HEK293 (cell line): ENCODE results near the gene KLRG1.
A peak's percentile ranks its signal among the peaks of the same experiment; 100 is the strongest.

Source experiments
- CTCF ChIA-PET: fragments of 350-600 bp; formaldehyde crosslinking; extraction: SDS; loops from one replicate; lab custom pipeline; 2021; ENCODE audit warnings: antibody characterized with exemption; lab: Yijun Ruan, JAX
- POLR2A ChIA-PET: fragments of 300-600 bp; formaldehyde crosslinking; extraction: SDS; loops from one replicate; lab custom pipeline; 2020; ENCODE audit warnings: antibody characterized with exemption, inconsistent platforms; lab: Yijun Ruan, JAX
- H3K27ac ChIP-seq: fragments of 200-500 bp; sonication (Bioruptor generic); 2 replicates; pipeline ENCODE4 v1.5.1; 2014; ENCODE audit warnings: low read depth, low read length, control low read depth, inconsistent platforms; ENCODE audit errors: extremely low read depth
- H3K36me3 ChIP-seq, 2 experiments: fragments of 200-500 bp in 1 of 2; sonication (Bioruptor generic) in 1 of 2; 1 replicate in 1 of 2; 2 replicates in 1 of 2; pipeline ENCODE4 v1.5.1; 2014 to 2017; ENCODE audit warnings: inconsistent platforms in 2 of 2, low read length in 2 of 2; ENCODE audit not compliant: control insufficient read depth in 2 of 2, insufficient read depth in 1 of 2
- H3K4me1 ChIP-seq: fragments of 200-500 bp; sonication (Bioruptor generic); 2 replicates; pipeline ENCODE4 v1.5.1; 2014; ENCODE audit warnings: mild to moderate bottlenecking, low read length, inconsistent platforms; ENCODE audit not compliant: control insufficient read depth, insufficient read depth
- H3K4me3 ChIP-seq: 2 replicates; pipeline ENCODE4 v1.5.1; 2011; ENCODE audit warnings: low read depth, mild to moderate bottlenecking, control low read depth, low read length, moderate library complexity
- H3K9me3 ChIP-seq: fragments of 200-500 bp; sonication (Bioruptor generic); 2 replicates; pipeline ENCODE4 v1.5.1; 2014; ENCODE audit warnings: low read depth, low read length, inconsistent platforms; ENCODE audit not compliant: control insufficient read depth, insufficient read depth
- CTCF ChIP-seq: fragments of 450-650 bp; formaldehyde crosslinking; IDR thresholded peaks from 2 replicates; pipeline ENCODE4 v1.5.1; 2016; ENCODE audit warnings: missing biosample characterization, missing genetic modification characterization
- SALL2 ChIP-seq: fragments of 450-650 bp; formaldehyde crosslinking; IDR thresholded peaks from 2 replicates; pipeline ENCODE4 v1.5.0; 2017; ENCODE audit warnings: missing biosample characterization, mild to moderate bottlenecking, missing genetic modification characterization, borderline replicate concordance
- SCRT2 ChIP-seq: fragments of 450-650 bp; formaldehyde crosslinking; IDR thresholded peaks from 2 replicates; pipeline ENCODE4 v1.5.1; 2016; ENCODE audit warnings: missing biosample characterization, missing genetic modification characterization
- SP2 ChIP-seq: fragments of 450-650 bp; formaldehyde crosslinking; IDR thresholded peaks from 2 replicates; pipeline ENCODE4 v1.5.1; 2016; ENCODE audit warnings: missing biosample characterization, missing genetic modification characterization
- ZBTB17 ChIP-seq: fragments of 450-650 bp; formaldehyde crosslinking; IDR thresholded peaks from 2 replicates; pipeline ENCODE4 v1.5.1; 2016; ENCODE audit warnings: missing biosample characterization, missing genetic modification characterization
- ZBTB48 ChIP-seq: fragments of 450-650 bp; formaldehyde crosslinking; IDR thresholded peaks from 2 replicates; pipeline ENCODE4 v1.5.1; 2016; ENCODE audit warnings: missing biosample characterization, missing genetic modification characterization
- ZBTB6 ChIP-seq: fragments of 450-650 bp; formaldehyde crosslinking; IDR thresholded peaks from 2 replicates; pipeline ENCODE4 v1.5.1; 2017; ENCODE audit warnings: missing biosample characterization, missing genetic modification characterization
- ZNF24 ChIP-seq: fragments of 450-650 bp; formaldehyde crosslinking; IDR thresholded peaks from 2 replicates; pipeline ENCODE4 v1.5.1; 2016; ENCODE audit warnings: missing biosample characterization, missing genetic modification characterization
- ZNF266 ChIP-seq: fragments of 450-650 bp; formaldehyde crosslinking; IDR thresholded peaks from 2 replicates; pipeline ENCODE4 v1.5.1; 2016; ENCODE audit warnings: missing biosample characterization, missing genetic modification characterization, low read depth
- ZNF341 ChIP-seq: fragments of 450-650 bp; formaldehyde crosslinking; IDR thresholded peaks from 2 replicates; pipeline ENCODE4; 2016; ENCODE audit warnings: low read depth, missing biosample characterization, missing genetic modification characterization
- ZNF37A ChIP-seq: fragments of 450-650 bp; IDR thresholded peaks from 2 replicates; pipeline ENCODE4 v1.5.1; 2018; ENCODE audit warnings: missing biosample characterization, missing genetic modification characterization
- ZNF416 ChIP-seq: fragments of 450-650 bp; formaldehyde crosslinking; IDR thresholded peaks from 2 replicates; pipeline ENCODE4 v1.5.1; 2016; ENCODE audit warnings: missing biosample characterization, missing genetic modification characterization
- ZNF473 ChIP-seq: fragments of 450-650 bp; formaldehyde crosslinking; IDR thresholded peaks from 2 replicates; pipeline ENCODE4 v1.5.1; 2017; ENCODE audit warnings: missing biosample characterization, missing genetic modification characterization
- ZNF555 ChIP-seq: fragments of 450-650 bp; formaldehyde crosslinking; conservative IDR thresholded peaks from 2 replicates; pipeline ENCODE4 v1.5.1; 2017; ENCODE audit warnings: missing biosample characterization, mild to moderate bottlenecking, missing genetic modification characterization, inconsistent platforms
- ZNF610 ChIP-seq: fragments of 450-650 bp; formaldehyde crosslinking; IDR thresholded peaks from 2 replicates; pipeline ENCODE4 v1.5.1; 2016; ENCODE audit warnings: missing biosample characterization, missing genetic modification characterization, borderline replicate concordance
- ZNF629 ChIP-seq: fragments of 450-650 bp; formaldehyde crosslinking; IDR thresholded peaks from 2 replicates; pipeline ENCODE4 v1.5.1; 2017; ENCODE audit warnings: missing biosample characterization, missing genetic modification characterization
- ZNF639 ChIP-seq: fragments of 450-650 bp; formaldehyde crosslinking; IDR thresholded peaks from 2 replicates; pipeline ENCODE4 v1.5.1; 2016; ENCODE audit warnings: missing biosample characterization, missing genetic modification characterization
- ZNF654 ChIP-seq: fragments of 450-650 bp; formaldehyde crosslinking; IDR thresholded peaks from 2 replicates; pipeline ENCODE4 v1.5.1; 2016; ENCODE audit warnings: low read depth, missing biosample characterization, missing genetic modification characterization
- ZNF660 ChIP-seq: fragments of 450-650 bp; IDR thresholded peaks from 2 replicates; pipeline ENCODE4 v1.5.1; 2018; ENCODE audit warnings: missing biosample characterization, mild to moderate bottlenecking, missing genetic modification characterization
- ZNF664 ChIP-seq: fragments of 450-650 bp; formaldehyde crosslinking; IDR thresholded peaks from 2 replicates; pipeline ENCODE4 v1.5.1; 2016; ENCODE audit warnings: missing biosample characterization, missing genetic modification characterization
- ZNF692 ChIP-seq: fragments of 450-650 bp; formaldehyde crosslinking; IDR thresholded peaks from 2 replicates; pipeline ENCODE4 v1.5.1; 2016; ENCODE audit warnings: missing biosample characterization, missing genetic modification characterization
- ZNF837 ChIP-seq: fragments of 450-650 bp; formaldehyde crosslinking; IDR thresholded peaks from 2 replicates; pipeline ENCODE4 v1.5.1; 2016; ENCODE audit warnings: missing biosample characterization, missing genetic modification characterization
- ZSCAN16 ChIP-seq: fragments of 450-650 bp; formaldehyde crosslinking; IDR thresholded peaks from 2 replicates; pipeline ENCODE4 v1.5.1; 2016; ENCODE audit warnings: missing biosample characterization, missing genetic modification characterization
- ZSCAN18 ChIP-seq: fragments of 450-650 bp; formaldehyde crosslinking; IDR thresholded peaks from 2 replicates; pipeline ENCODE4 v1.5.1; 2016; ENCODE audit warnings: missing biosample characterization, missing genetic modification characterization
- ZXDB ChIP-seq: fragments of 450-650 bp; formaldehyde crosslinking; IDR thresholded peaks from 2 replicates; pipeline ENCODE4 v1.5.1; 2016; ENCODE audit warnings: missing biosample characterization, missing genetic modification characterization

The KLRG1 gene

GRCh38 chr12:9037431-9037830 lies 48.1 kb downstream of the KLRG1 start (continued):
- TF ChIP-seq ZNF639 (no peak), ZSCAN16 (tag by site-specific recombination) (no peak), ZBTB6 (tag by site-specific recombination) (no peak), ZNF473 (tag by site-specific recombination) (no peak)

- H3K4me3 ChIP-seq = no peak overlapping the region
- TF ChIP-seq ZNF654 (peak; percentile 77), ZNF266 (no peak), ZNF555 (tag by site-specific recombination) (no peak), ZNF660 (0 out of 2 replicates have a peak, but pooled peaks have one; percentile 32), ZNF692 (tag by site-specific recombination) (no peak), ZBTB48 (tag by site-specific recombination) (no peak), SALL2 (no peak), CTCF (tag by site-specific recombination) (peak; percentile 45)
- CTCF ChIA-PET = interaction anchor here (0.6 to 4.0 kb wide), 18 partner anchors 9 to 495 kb away, joined by 3 to 45 read pairs (median 4); partner anchors contain the start of gene M6PR
- H3K27ac ChIP-seq = no peak overlapping the region
- POLR2A ChIA-PET = interaction anchor here (0.6 kb wide), 1 partner anchor 357 kb away, joined by 6 read pairs; no protein-coding TSS in a partner anchor
- H3K4me1 ChIP-seq = no peaks in the 10 kb centered on the region
- H3K36me3 ChIP-seq = no peaks in the 10 kb centered on the region
- no peaks in the 10 kb centered on the region for H3K9me3 ChIP-seq
Measured at GRCh38 chr12:9039397-9039977, 50.1 kb downstream of the KLRG1 start.

- no peaks in the 10 kb centered on the region for H3K4me1 ChIP-seq
- TF ChIP-seq ZNF837 (tag by site-specific recombination) = no peak
- no peak for TF ChIP-seq ZNF629 (tag by site-specific recombination)
- no peak for TF ChIP-seq SCRT2 (tag by site-specific recombination)
- TF ChIP-seq ZNF416 (tag by site-specific recombination) = no peak
- no peak for TF ChIP-seq SP2 (tag by site-specific recombination)
- TF ChIP-seq ZNF654 = no peak
- TF ChIP-seq ZXDB = no peak
- no peak for TF ChIP-seq ZNF610
- TF ChIP-seq ZBTB6 (tag by site-specific recombination) = no peak
- TF ChIP-seq ZNF341 (tag by site-specific recombination) = no peak
- no peak for TF ChIP-seq ZNF24 (tag by site-specific recombination)
- no peak for TF ChIP-seq ZSCAN18 (tag by site-specific recombination)
- TF ChIP-seq ZBTB17 = no peak
- TF ChIP-seq ZNF664 (tag by site-specific recombination) = no peak
- no peak for TF ChIP-seq ZNF37A
- POLR2A ChIA-PET = no interaction called here
- no peaks in the 10 kb centered on the region for H3K36me3 ChIP-seq
- H3K4me3 ChIP-seq = no peak overlapping the region
- CTCF ChIA-PET = interaction anchor here (0.6 to 1.2 kb wide), 4 partner anchors 15 to 907 kb away, joined by 3 to 7 read pairs (median 3); partner anchors contain the start of gene KLRG1
- H3K27ac ChIP-seq = no peak overlapping the region
- no peaks in the 10 kb centered on the region for H3K9me3 ChIP-seq
Measured at GRCh38 chr12:9040484-9041186, 51.3 kb downstream of the KLRG1 start.
